ENCODE data around the gene HPCAL1.

HPCAL1 gene

DNA sequence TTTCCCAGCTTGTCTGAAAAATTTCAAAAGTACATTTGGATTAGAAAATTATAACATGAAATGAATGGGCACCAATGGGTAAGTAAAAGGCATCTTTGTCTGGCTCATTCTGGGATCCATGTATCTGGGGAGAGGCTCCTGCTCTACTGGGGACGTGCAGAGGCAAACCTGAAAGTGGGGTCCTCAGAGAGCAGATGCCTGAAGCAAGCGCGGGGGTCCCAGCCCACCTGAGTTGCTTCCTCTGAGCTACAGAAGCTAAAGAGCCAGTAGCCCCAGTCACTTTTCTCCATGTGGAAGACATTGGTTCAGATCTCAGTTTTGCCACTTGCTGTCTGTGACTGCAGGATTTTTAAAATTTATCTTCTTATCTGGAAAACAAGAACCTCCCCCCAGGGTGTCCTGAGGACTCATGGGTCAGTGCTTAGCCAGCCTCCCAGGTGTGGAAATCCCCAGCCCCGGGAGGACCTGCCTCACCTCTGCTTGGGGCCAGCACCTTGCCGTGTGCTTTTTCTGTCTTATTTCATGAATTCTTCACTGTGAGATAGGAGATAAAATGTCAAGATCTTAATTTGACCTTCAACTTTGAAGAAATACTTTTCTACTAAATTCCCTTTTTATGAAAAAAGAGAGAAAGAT is 170.5 kb downstream of the HPCAL1 start:
- DNase-seq = no peak

DNA sequence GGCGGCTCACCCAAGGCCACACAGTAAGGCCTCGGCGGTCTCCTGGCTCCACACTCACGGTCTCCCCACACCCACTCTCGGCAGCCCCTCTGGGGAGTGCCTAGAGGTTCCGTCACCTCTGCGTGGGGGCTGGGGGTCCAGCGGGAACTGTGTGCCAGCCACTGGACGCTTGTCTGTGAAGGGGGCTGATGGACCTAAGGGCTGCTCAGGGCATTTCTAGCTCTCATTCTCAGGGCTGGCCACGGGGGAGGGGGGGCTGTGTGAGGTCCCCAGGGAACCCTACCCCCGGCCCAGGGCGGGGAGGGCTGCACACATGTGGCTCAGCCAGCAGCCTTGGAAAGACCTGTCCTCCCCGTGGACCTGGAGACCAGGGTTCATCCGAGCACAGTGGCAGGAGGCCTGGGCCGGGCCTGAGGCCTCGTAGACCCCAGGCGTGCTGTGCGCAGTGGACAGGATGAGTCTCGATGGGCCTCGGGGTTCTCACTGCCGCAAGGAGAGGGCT is 172.6 kb downstream of the HPCAL1 start:
- no peak for DNase-seq

DNA sequence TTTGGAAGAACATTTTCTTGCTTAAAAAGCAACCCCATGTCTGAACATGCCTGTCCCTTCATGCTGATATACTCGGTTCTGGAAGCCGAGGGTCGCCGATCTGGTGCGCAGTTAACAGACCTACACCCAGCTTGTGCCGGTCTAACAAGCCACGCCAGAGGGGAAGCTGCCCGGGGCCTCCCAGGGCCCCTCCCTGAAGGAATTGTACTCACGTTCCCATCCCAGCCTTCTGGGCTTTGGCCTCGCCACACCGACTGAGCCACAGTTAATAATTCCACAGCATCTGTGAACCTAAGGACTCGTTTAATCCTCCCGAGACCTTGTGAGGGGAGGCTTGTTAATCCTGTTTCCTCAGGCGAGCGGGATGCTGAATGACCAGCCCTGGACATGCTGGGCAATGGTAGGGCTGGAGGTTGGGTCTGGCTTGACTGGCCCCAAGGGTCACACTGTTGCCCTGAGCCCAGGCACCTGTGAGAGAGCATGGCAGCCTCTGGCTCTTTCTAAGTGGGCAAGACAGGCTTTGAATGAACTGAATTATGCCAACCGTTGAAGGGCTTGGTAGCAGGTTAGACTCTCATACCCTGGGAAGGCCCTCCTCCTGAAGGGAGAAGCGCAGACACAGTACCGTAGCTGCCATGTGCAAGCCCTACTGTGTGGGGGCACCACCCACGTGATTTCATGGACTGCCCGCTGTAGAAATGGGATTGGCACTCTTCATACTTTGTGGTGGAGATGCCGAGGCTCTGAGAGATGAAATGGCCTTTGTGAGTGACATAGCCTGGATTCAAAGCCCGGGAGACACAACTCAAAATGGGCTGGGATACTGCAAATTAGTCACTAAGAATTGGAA is 173.3 kb downstream of the HPCAL1 start:
- DNase-seq = no peak

DNA sequence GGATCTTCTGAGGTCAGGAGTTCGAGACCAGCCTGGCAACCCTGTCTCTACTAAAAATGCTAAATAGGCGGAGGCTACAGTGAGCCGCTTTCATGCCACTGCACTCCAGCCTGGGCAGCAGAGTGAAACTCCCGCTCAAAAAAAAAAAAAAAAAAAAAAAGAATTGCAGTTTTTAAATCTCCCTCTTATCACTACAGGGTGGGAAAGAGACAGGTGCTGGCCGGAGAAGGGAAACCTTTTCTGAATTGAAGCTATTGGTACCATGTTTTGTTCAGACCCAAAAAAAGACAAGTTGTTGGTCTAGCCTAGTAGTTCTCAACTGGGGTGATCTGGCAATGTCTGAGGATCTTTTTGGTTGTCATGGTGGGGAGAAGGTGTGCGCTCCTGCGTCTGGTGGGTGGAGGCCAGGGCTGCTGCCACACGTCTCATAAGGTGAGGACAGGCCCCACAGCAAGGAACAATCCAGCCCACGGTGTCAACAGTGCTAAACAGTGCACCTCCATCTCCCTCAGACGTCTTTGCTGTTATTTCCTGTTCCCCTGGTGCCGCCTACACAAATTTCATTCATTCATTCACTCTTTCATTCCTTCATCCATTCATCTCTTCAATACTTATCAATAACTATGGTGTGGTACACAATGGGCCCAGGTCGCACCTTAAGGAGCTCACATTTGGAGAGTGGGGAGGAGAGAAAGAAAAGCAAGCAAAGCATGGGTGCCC is 174.2 kb downstream of the HPCAL1 start:
- no peak for DNase-seq

Measured in inflammatory macrophage treated with lipopolysaccharide for 4 hours (primary cell).